Type B pancreatic cell (in vitro differentiated cells): Measurements from ENCODE around the gene SALL1. TPM values are rescaled to one million over a fixed set of nuclear protein-coding genes. Genes with fewer than 3 reads are reported as not detected.
A peak's percentile ranks its signal among the peaks of the same experiment; 100 is the strongest.

ENCODE experiments used
- DNase-seq: peaks from one replicate; pipeline ENCODE4 v3.0.0; 2021; ENCODE audit warnings: mixed read lengths; ENCODE audit not compliant: unreplicated experiment; ENCODE audit errors: extremely low spot score
- H3K27ac Mint-ChIP-seq: 2 replicates; pipeline ENCODE4 v1.8.0; 2021; ENCODE audit warnings: mild to moderate bottlenecking, mixed read lengths
- H3K27me3 Mint-ChIP-seq: 2 replicates; pipeline ENCODE4 v1.8.0; 2021; ENCODE audit warnings: mixed read lengths
- H3K36me3 Mint-ChIP-seq: 2 replicates; pipeline ENCODE4 v1.8.0; 2021; ENCODE audit warnings: mixed read lengths
- H3K4me1 Mint-ChIP-seq: one replicate; pipeline ENCODE4 v1.8.0; 2021; ENCODE audit warnings: mixed read lengths; ENCODE audit not compliant: unreplicated experiment
- H3K4me3 Mint-ChIP-seq: 2 replicates; pipeline ENCODE4 v1.8.0; 2021; ENCODE audit warnings: mild to moderate bottlenecking, mixed read lengths
- H3K9me3 Mint-ChIP-seq: 2 replicates; pipeline ENCODE4 v1.8.0; 2021; ENCODE audit warnings: mixed read lengths
- CTCF ChIP-seq: fragments of 200-600 bp; sonication (generic); conservative IDR thresholded peaks from 2 replicates; pipeline ENCODE4 v1.5.0; 2021; ENCODE audit warnings: antibody characterized with exemption, mild to moderate bottlenecking
- total RNA-seq: library from RNA; stranded (reverse); gene quantifications from 2 replicates; pipeline ENCODE4 v1.2.1, GENCODE V29; 2021; ENCODE audit warnings: low replicate concordance

Gene SALL1
- total RNA-seq, 1 donor from 2014 or later: 27.0 TPM

DNA sequence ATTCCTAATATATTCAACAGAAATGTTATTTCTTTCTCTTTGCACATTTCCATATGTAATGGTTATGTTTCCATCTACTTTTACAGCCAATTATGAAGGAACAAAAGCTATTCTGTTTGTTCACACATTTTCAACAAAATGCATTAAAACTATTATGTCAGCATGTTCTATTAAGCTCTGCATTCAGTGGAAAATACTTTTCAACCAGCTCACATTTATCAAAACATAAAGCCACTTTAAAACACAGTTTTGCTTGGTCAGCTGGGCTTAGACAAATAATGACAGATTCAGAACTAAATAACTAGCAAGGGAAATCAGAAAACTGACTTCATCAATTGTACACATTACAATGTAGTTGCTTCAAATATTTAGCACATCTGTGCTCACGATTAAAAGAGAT is 6.9 kb downstream of the SALL1 start:
- H3K27ac Mint-ChIP-seq: no peak overlapping the region
- peak overlapping the region; percentile 23 for H3K4me3 Mint-ChIP-seq
- H3K36me3 Mint-ChIP-seq: peaks cover 18% of the 10 kb centered on the region
- H3K4me1 Mint-ChIP-seq: peaks cover 34% of the 10 kb centered on the region
- H3K27me3 Mint-ChIP-seq: peaks cover 78% of the 10 kb centered on the region
- H3K9me3 Mint-ChIP-seq: no peaks in the 10 kb centered on the region
- TF ChIP-seq CTCF: no peak
- no peak for DNase-seq

- no peak overlapping the region for H3K27ac Mint-ChIP-seq
- no peak for TF ChIP-seq CTCF
- H3K4me1 Mint-ChIP-seq: peaks cover 31% of the 10 kb centered on the region
- peaks cover 26% of the 10 kb centered on the region for H3K36me3 Mint-ChIP-seq
- peaks cover 75% of the 10 kb centered on the region for H3K27me3 Mint-ChIP-seq
- no peaks in the 10 kb centered on the region for H3K9me3 Mint-ChIP-seq
- no peak for DNase-seq
- peak overlapping the region; percentile 44 for H3K4me3 Mint-ChIP-seq
These were observed 7.7 kb downstream of the SALL1 start for GRCh38 chr16:51143196-51143977.

DNA sequence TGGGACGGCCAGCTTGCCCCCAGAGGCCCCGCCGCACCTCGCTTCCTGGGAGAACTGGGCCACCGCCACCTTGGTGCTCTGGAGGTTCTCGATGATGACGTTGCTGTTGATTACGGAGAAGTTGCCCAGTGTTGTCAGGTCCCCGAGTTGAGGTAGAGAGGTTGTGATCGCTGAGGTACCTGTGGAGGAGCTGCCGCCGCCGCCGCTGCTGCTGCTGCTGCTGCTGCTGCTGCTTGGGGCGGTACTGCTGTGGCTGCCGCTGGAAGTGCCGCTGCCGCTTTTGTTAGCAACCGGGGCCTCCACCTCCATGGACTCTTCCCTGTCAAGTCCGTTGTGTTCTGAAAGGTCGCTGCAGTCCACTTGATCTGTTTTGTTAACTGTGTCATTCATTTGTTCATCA is 9.5 kb downstream of the SALL1 start:
- Mint-ChIP-seq H3K27ac (no peak overlapping the region), H3K9me3 (no peaks in the 10 kb centered on the region), H3K4me1 (peaks cover 23% of the 10 kb centered on the region), H3K4me3 (no peak overlapping the region), H3K27me3 (peaks cover 75% of the 10 kb centered on the region), H3K36me3 (peaks cover 38% of the 10 kb centered on the region)
- DNase-seq: no peak
- no peak for TF ChIP-seq CTCF

GRCh38 chr16:51141106-51141505 is 10.0 kb downstream of the SALL1 start:
- Mint-ChIP-seq H3K27me3 (peaks cover 74% of the 10 kb centered on the region), H3K9me3 (no peaks in the 10 kb centered on the region), H3K4me1 (peaks cover 18% of the 10 kb centered on the region), H3K36me3 (peaks cover 38% of the 10 kb centered on the region), H3K4me3 (no peak overlapping the region), H3K27ac (no peak overlapping the region)
- TF ChIP-seq CTCF: no peak
- DNase-seq: no peak

DNA sequence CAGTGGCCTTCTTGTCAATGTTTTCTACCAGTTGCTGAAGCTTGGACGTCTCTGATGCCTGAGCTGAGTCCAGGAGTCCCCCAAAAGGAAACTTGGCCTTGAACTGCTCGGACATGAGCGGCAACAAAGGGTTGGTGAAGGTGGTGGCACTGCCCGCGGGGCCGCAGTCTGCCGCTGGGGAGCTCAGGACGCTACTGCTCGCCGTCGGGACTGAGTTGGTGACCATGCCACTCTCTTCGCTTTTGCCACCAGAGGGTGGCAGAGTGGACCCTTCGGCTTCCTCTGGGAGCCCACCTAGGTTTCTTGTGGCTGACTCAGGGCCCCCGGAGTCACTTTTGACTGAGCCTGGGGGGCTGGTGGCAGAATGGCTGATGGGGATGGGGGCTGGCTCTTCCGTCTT is 11.0 kb downstream of the SALL1 start:
- no peak for DNase-seq
- peaks cover 79% of the 10 kb centered on the region for H3K27me3 Mint-ChIP-seq

More for the DNA sequence above, 11.0 kb downstream of the SALL1 start:
- Mint-ChIP-seq H3K36me3 (peaks cover 43% of the 10 kb centered on the region), H3K27ac (no peak overlapping the region), H3K4me3 (no peak overlapping the region), H3K4me1 (peaks cover 16% of the 10 kb centered on the region), H3K9me3 (no peaks in the 10 kb centered on the region)
- no peak for TF ChIP-seq CTCF
